DMS153 treated with DMSO at 0.1 percent for 48 hours (cell line): Measurements from ENCODE around the gene ALS2CL.

Experiments used
- DNase-seq: peaks from one replicate; lab custom pipeline; 2025; ENCODE audit not compliant: unreplicated experiment; lab: John Stamatoyannopoulos, UW

The ALS2CL gene

GRCh38 chr3:46640927-46641326 is 52.6 kb downstream of the ALS2CL start:
- DNase-seq: no peak

GRCh38 chr3:46639221-46639620 is 54.3 kb downstream of the ALS2CL start:
- DNase-seq: no peak

GRCh38 chr3:46634856-46635255 is 58.6 kb downstream of the ALS2CL start:
- DNase-seq: no peak

- DNase-seq: no peak
Observed at GRCh38 chr3:46632792-46633191, 60.7 kb downstream of the ALS2CL start.

- DNase-seq: peak; percentile 22
Observed at GRCh38 chr3:46629551-46630517, 63.6 kb downstream of the ALS2CL start.

- DNase-seq: no peak
Observed at GRCh38 chr3:46628901-46629369, 64.5 kb downstream of the ALS2CL start.

GRCh38 chr3:46627078-46627477 is 66.4 kb downstream of the ALS2CL start:
- no peak for DNase-seq

- DNase-seq: no peak
Observed at GRCh38 chr3:46626039-46626438, 67.4 kb downstream of the ALS2CL start.

- DNase-seq: peak; percentile 13
Observed at GRCh38 chr3:46624975-46625490, 68.4 kb downstream of the ALS2CL start.

- DNase-seq: no peak
Observed at GRCh38 chr3:46624533-46624932, 68.9 kb downstream of the ALS2CL start.

- DNase-seq: no peak
Observed at GRCh38 chr3:46619845-46620778, 73.4 kb downstream of the ALS2CL start.
